ENCODE data around the gene ARHGAP26. TPM values are rescaled to one million over a fixed set of nuclear protein-coding genes. Genes with fewer than 3 reads are reported as not detected.

The ARHGAP26 gene
- total and polyA plus RNA-seq, 2 experiments from 2014 or later, result 9.5 to 16.8 TPM

GRCh38 chr5:143029293-143029692, 259.1 kb downstream of the ARHGAP26 start:
- Mint-ChIP-seq H3K4me1 (peaks cover 11% of the 10 kb centered on the region), H3K27me3 (ENCODE audit: insufficient read depth, low read depth, poor library complexity) (peaks cover 6% of the 10 kb centered on the region), H3K36me3 (ENCODE audit: low read depth) (no peaks in the 10 kb centered on the region), H3K27ac (no peak overlapping the region), H3K9me3 (no peaks in the 10 kb centered on the region), H3K4me3 (no peak overlapping the region)
- Histone ChIP-seq H3K27me3 (ENCODE audit: insufficient read depth) (no peaks in the 10 kb centered on the region), H3K36me3 (ENCODE audit: insufficient read depth) (no peaks in the 10 kb centered on the region), H3K4me2 (no peak overlapping the region), H3K4me3 (no peak overlapping the region), H3F3A (replicated peaks; ENCODE audit: low read depth) (no peaks in the 10 kb centered on the region), H3K4me1 (ENCODE audit: insufficient read depth) (no peaks in the 10 kb centered on the region), H3K79me2 (replicated peaks; ENCODE audit: insufficient read depth) (no peaks in the 10 kb centered on the region), H4K20me1 (replicated peaks; ENCODE audit: insufficient read depth) (no peaks in the 10 kb centered on the region), H3K9me2 (ENCODE audit: insufficient read depth) (no peaks in the 10 kb centered on the region), H2AFZ (no peak overlapping the region), H3K27ac (ENCODE audit: low read depth) (no peak overlapping the region)
- no peak for DNase-seq (ENCODE audit: low spot score)
- TF ChIP-seq ZNF114 (CRISPR knock-in tag; IDR thresholded peaks at IDR 0.05) (no peak), CTCF (conservative IDR thresholded peaks at IDR 0.05; ENCODE audit: low read depth in 2 of 2) (no peak), CREB1 (CRISPR knock-in tag; IDR thresholded peaks at IDR 0.05; ENCODE audit: low read depth) (no peak), NANOG (IDR thresholded peaks at IDR 0.05; ENCODE audit: borderline replicate concordance) (no peak)
- no peak for ATAC-seq

- Histone ChIP-seq H2AFZ (no peak overlapping the region), H3K4me1 (ENCODE audit: insufficient read depth) (no peaks in the 10 kb centered on the region), H4K20me1 (replicated peaks; ENCODE audit: insufficient read depth) (no peaks in the 10 kb centered on the region), H3F3A (replicated peaks; ENCODE audit: low read depth) (no peaks in the 10 kb centered on the region), H3K9me2 (ENCODE audit: insufficient read depth) (no peaks in the 10 kb centered on the region), H3K4me3 (no peak overlapping the region), H3K36me3 (ENCODE audit: insufficient read depth) (no peaks in the 10 kb centered on the region), H3K27ac (ENCODE audit: low read depth) (no peak overlapping the region), H3K79me2 (replicated peaks; ENCODE audit: insufficient read depth) (no peaks in the 10 kb centered on the region), H3K4me2 (no peak overlapping the region), H3K27me3 (ENCODE audit: insufficient read depth) (no peaks in the 10 kb centered on the region)
- ATAC-seq (no peak), DNase-seq (ENCODE audit: low spot score) (no peak)
- no peak overlapping the region for H3K4me3 Mint-ChIP-seq
- no peak overlapping the region for H3K27ac Mint-ChIP-seq
- no peaks in the 10 kb centered on the region for H3K36me3 Mint-ChIP-seq (ENCODE audit: low read depth)
- peaks cover 6% of the 10 kb centered on the region for H3K27me3 Mint-ChIP-seq (ENCODE audit: insufficient read depth, low read depth, poor library complexity)
- peaks cover 12% of the 10 kb centered on the region for H3K4me1 Mint-ChIP-seq
- no peaks in the 10 kb centered on the region for H3K9me3 Mint-ChIP-seq
- TF ChIP-seq POLR2AphosphoS5 (IDR thresholded peaks at IDR 0.05; ENCODE audit: low read depth) (no peak), REST (IDR thresholded peaks at IDR 0.05; ENCODE audit: unreplicated experiment) (no peak), ZNF462 (CRISPR knock-in tag; IDR thresholded peaks at IDR 0.05) (no peak), ETS1 (IDR thresholded peaks at IDR 0.05) (no peak)
Measured at GRCh38 chr5:143030349-143030748, 260.2 kb downstream of the ARHGAP26 start.

Measured in GM23338 (cell line).